Naive thymus-derived CD4-positive, alpha-beta T cell (primary cell): ENCODE data around the gene LNPK. TPM values are rescaled to one million over a fixed set of nuclear protein-coding genes. Genes with fewer than 3 reads are reported as not detected.

ENCODE experiments used
- ATAC-seq: fragments of 150-1000 bp; cut with Tn5 transposase; 2 replicates; pipeline ENCODE4 v1.10.0; 2021; ENCODE audit warnings: mild to moderate bottlenecking, moderate library complexity
- CTCF ChIA-PET: fragments of 350-600 bp; sonication (Branson Sonifier 250); formaldehyde crosslinking; loops from one replicate; lab custom pipeline; 2021; ENCODE audit warnings: antibody characterized with exemption; lab: Charles Lee
- POLR2A ChIA-PET: fragments of 350-600 bp; sonication (Branson Sonifier 250); formaldehyde crosslinking; loops from one replicate; lab custom pipeline; 2021; ENCODE audit warnings: antibody characterized with exemption, inconsistent platforms; lab: Charles Lee
- DNase-seq, 9 donors: peaks; one replicate each; pipeline versions ENCODE4 v3.0.0 to v3.0.0-alpha.2; 2020 to 2022; ENCODE audit warnings: mixed read lengths in 1 of 9
- H3K27ac ChIP-seq: one replicate; pipeline ENCODE4 v1.7.0; 2013; ENCODE audit warnings: mild to moderate bottlenecking, low read depth, low read length, moderate library complexity
- H3K27me3 ChIP-seq, 2 donors: one replicate each; pipeline ENCODE4 v1.7.0; 2013; ENCODE audit warnings: low read length in 2 of 2, mild to moderate bottlenecking in 2 of 2, moderate library complexity in 2 of 2; ENCODE audit not compliant: control insufficient read depth in 2 of 2, insufficient read depth in 2 of 2
- H3K36me3 ChIP-seq, 3 experiments: 1 replicate in 2 of 3; 2 replicates in 1 of 3; pipeline ENCODE4 v1.7.0; 2013; ENCODE audit warnings: low read length in 3 of 3, mild to moderate bottlenecking in 3 of 3, moderate library complexity in 1 of 3; ENCODE audit not compliant: insufficient read depth in 3 of 3, control insufficient read depth in 2 of 3
- H3K4me1 ChIP-seq, 2 donors: one replicate each; pipeline ENCODE4 v1.7.0; 2013; ENCODE audit warnings: low read length in 2 of 2, mild to moderate bottlenecking in 2 of 2, moderate library complexity in 1 of 2; ENCODE audit not compliant: control insufficient read depth in 2 of 2, insufficient read depth in 2 of 2
- H3K4me3 ChIP-seq: 2 replicates; pipeline ENCODE4 v1.7.0; 2013; ENCODE audit warnings: mild to moderate bottlenecking, low read length
- H3K9me3 ChIP-seq, 3 experiments: 1 replicate in 2 of 3; 2 replicates in 1 of 3; pipeline ENCODE4 v1.7.0; 2013; ENCODE audit warnings: low read length in 3 of 3; ENCODE audit not compliant: control insufficient read depth in 2 of 3
- H3K27ac Mint-ChIP-seq, 9 donors: one replicate each; pipeline ENCODE4 v1.8.0; 2020 to 2022; ENCODE audit warnings: mixed read lengths in 9 of 9, mild to moderate bottlenecking in 8 of 9, moderate library complexity in 5 of 9, inconsistent platforms in 2 of 9
- H3K27me3 Mint-ChIP-seq, 5 donors: one replicate each; pipeline ENCODE4 v1.8.0; 2021 to 2022; ENCODE audit warnings: mixed read lengths in 5 of 5, mild to moderate bottlenecking in 1 of 5
- H3K36me3 Mint-ChIP-seq, 5 donors: one replicate each; pipeline ENCODE4 v1.8.0; 2020 to 2022; ENCODE audit warnings: mixed read lengths in 5 of 5, mild to moderate bottlenecking in 3 of 5, inconsistent platforms in 1 of 5
- H3K4me1 Mint-ChIP-seq, 7 donors: one replicate each; pipeline ENCODE4 v1.8.0; 2020 to 2022; ENCODE audit warnings: mixed read lengths in 7 of 7, mild to moderate bottlenecking in 3 of 7, inconsistent platforms in 1 of 7
- H3K4me3 Mint-ChIP-seq, 10 donors: one replicate each; pipeline ENCODE4 v1.8.0; 2020 to 2022; ENCODE audit warnings: mild to moderate bottlenecking in 10 of 10, mixed read lengths in 10 of 10, moderate library complexity in 6 of 10, inconsistent platforms in 2 of 10
- H3K9me3 Mint-ChIP-seq, 11 donors: one replicate each; pipeline ENCODE4 v1.8.0; 2020 to 2022; ENCODE audit warnings: mixed read lengths in 11 of 11, mild to moderate bottlenecking in 4 of 11, inconsistent platforms in 1 of 11, moderate library complexity in 1 of 11
- intact Hi-C, 2 donors: fragments of 100-400 bp; cut with micrococcal nuclease; formaldehyde crosslinking; loops; one replicate each; pipeline ENCODE4 v1.15.1; 2023
- polyA plus RNA-seq, 2 donors: library from polyadenylated mRNA; unstranded; fragments of 300-500 nt; fragmentation: Illumina TruSeq; gene quantifications; one replicate each; pipeline ENCODE4 v1.2.3, GENCODE V29; 2021
- total RNA-seq, 6 experiments: library from RNA in 5 of 6; stranded (reverse) in 5 of 6; gene quantifications; 1 replicate in 5 of 6; 2 replicates in 1 of 6; pipeline ENCODE4 v1.2.3 and lab custom pipeline; 2021 to 2026

LNPK gene
- total and polyA plus RNA-seq, 7 experiments from 2014 or later: 13.7 to 36.8 (median 24.0) TPM

DNA sequence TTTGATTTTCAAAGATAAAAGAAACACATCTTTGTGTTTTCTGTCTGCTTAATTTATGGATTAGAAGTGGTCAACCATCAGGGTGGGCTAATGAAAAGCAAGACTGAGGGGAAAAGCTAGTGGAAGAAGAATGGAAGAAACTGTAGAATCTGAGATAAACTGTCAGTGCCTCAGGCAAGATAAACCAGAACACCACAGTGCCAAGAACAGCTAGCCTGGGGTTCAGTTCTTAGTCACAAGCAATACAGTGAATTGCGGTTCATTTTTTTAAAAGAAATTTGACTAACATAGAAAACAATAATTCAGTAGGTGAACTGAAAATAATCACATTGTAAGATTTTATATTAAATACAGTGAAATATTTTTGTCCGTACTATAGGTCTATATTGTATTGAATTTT, 22.0 kb upstream of the LNPK start:
- Histone ChIP-seq H3K4me3 (no peak overlapping the region), H3K27me3 (peaks cover 0 to 4% of the 10 kb centered on the region in 2 donors), H3K27ac (no peak overlapping the region), H3K4me1 (no peaks in the 10 kb centered on the region), H3K36me3 (no peaks in the 10 kb centered on the region), H3K9me3 (no peaks in the 10 kb centered on the region)
- intact Hi-C loops: no loop called here
- H3K4me3 Mint-ChIP-seq: no peak overlapping the region
- H3K27me3 Mint-ChIP-seq: peaks cover 34 to 55% (median 47%) of the 10 kb centered on the region in 5 donors
- peaks cover 0 to 4% (median 0%) of the 10 kb centered on the region in 11 donors for H3K9me3 Mint-ChIP-seq
- ATAC-seq (no peak), DNase-seq (no peak)
- peaks cover 0 to 4% (median 0%) of the 10 kb centered on the region in 5 donors for H3K36me3 Mint-ChIP-seq
- no peaks in the 10 kb centered on the region for H3K4me1 Mint-ChIP-seq
- POLR2A ChIA-PET: no interaction called here
- CTCF ChIA-PET: no interaction called here
- H3K27ac Mint-ChIP-seq: no peak overlapping the region

- no peak for DNase-seq
- H3K4me1 Mint-ChIP-seq: no peaks in the 10 kb centered on the region
- H3K27ac Mint-ChIP-seq: no peak overlapping the region
- peaks cover 24 to 55% (median 36%) of the 10 kb centered on the region in 5 donors for H3K27me3 Mint-ChIP-seq
- ChIA-PET CTCF (no interaction called here), POLR2A (no interaction called here)
- intact Hi-C loops: no loop called here
- no peaks in the 10 kb centered on the region for H3K36me3 ChIP-seq
- no peak for ATAC-seq
- no peak overlapping the region for H3K27ac ChIP-seq
- peaks cover 0 to 4% (median 0%) of the 10 kb centered on the region in 11 donors for H3K9me3 Mint-ChIP-seq
- H3K4me3 ChIP-seq: no peak overlapping the region
- no peak overlapping the region for H3K4me3 Mint-ChIP-seq
- no peaks in the 10 kb centered on the region for H3K9me3 ChIP-seq
- no peaks in the 10 kb centered on the region for H3K4me1 ChIP-seq
- H3K36me3 Mint-ChIP-seq: peaks cover 0 to 4% (median 0%) of the 10 kb centered on the region in 5 donors
- H3K27me3 ChIP-seq: peaks cover 0 to 4% of the 10 kb centered on the region in 2 donors
Observed at GRCh38 chr2:176022048-176022447, 20.0 kb upstream of the LNPK start.

DNA sequence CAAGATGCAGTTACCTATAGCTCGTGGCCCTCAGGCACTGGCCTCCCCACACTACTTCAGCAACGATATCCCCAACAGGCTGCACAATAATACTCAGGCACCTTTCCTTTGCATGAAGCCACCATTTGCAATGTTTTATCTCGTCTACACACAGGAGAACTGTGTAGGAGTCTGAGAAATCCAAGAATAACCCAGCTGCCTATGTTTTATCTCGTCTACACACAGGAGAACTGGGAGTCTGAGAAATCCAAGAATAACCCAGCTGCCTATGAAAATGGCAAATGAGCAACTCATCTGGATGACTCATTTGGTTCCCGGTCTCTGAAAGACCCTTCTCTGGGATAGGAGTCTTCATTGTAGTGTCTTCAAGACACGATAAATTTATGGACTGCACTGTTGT, 18.3 kb upstream of the LNPK start:
- CTCF ChIA-PET: interaction anchor here (0.7 kb wide), 1 partner anchor 851 kb away, joined by 4 read pairs; no protein-coding TSS in a partner anchor
- ATAC-seq: no peak

GRCh38 chr2:176018708-176019107, 16.6 kb upstream of the LNPK start:
- no peak for ATAC-seq
- H3K36me3 ChIP-seq: no peaks in the 10 kb centered on the region

More for the DNA sequence above, 18.3 kb upstream of the LNPK start:
- intact Hi-C loops: no loop called here
- Mint-ChIP-seq H3K4me1 (no peaks in the 10 kb centered on the region), H3K27ac (no peak overlapping the region), H3K4me3 (no peak overlapping the region), H3K9me3 (peaks cover 0 to 5% (median 0%) of the 10 kb centered on the region in 11 donors), H3K36me3 (peaks cover 0 to 10% (median 0%) of the 10 kb centered on the region in 5 donors), H3K27me3 (peaks cover 19 to 59% (median 36%) of the 10 kb centered on the region in 5 donors)
- Histone ChIP-seq H3K9me3 (no peaks in the 10 kb centered on the region), H3K4me1 (no peaks in the 10 kb centered on the region), H3K36me3 (no peaks in the 10 kb centered on the region), H3K4me3 (no peak overlapping the region), H3K27ac (no peak overlapping the region), H3K27me3 (peaks cover 0 to 4% of the 10 kb centered on the region in 2 donors)
- POLR2A ChIA-PET: no interaction called here
- DNase-seq: no peak

GRCh38 chr2:176009445-176009844, 7.4 kb upstream of the LNPK start:
- ChIA-PET POLR2A (no interaction called here), CTCF (interaction anchor here (1.1 kb wide), 1 partner anchor 8 kb away, joined by 4 read pairs; no protein-coding TSS in a partner anchor)
- H3K9me3 ChIP-seq: no peaks in the 10 kb centered on the region
- intact Hi-C loops: loop anchor here in 1 of 2 donors (10.0 kb wide), 1 partner anchor 1255 kb away; the partner anchor contains the start of gene NFE2L2
- H3K27me3 ChIP-seq: no peaks in the 10 kb centered on the region
- Mint-ChIP-seq H3K4me3 (no peak overlapping the region), H3K4me1 (peaks cover 0 to 2% (median 0%) of the 10 kb centered on the region in 7 donors), H3K27ac (no peak overlapping the region), H3K9me3 (peaks cover 0 to 3% (median 0%) of the 10 kb centered on the region in 11 donors), H3K36me3 (peaks cover 0 to under 1% (median 0%) of the 10 kb centered on the region in 5 donors), H3K27me3 (peaks cover 12 to 44% (median 26%) of the 10 kb centered on the region in 5 donors)
- no peak overlapping the region for H3K27ac ChIP-seq
- no peak for ATAC-seq
- H3K4me3 ChIP-seq: no peak overlapping the region
- no peak for DNase-seq
- no peaks in the 10 kb centered on the region for H3K4me1 ChIP-seq
- no peaks in the 10 kb centered on the region for H3K36me3 ChIP-seq

More at GRCh38 chr2:176018708-176019107, 16.6 kb upstream of the LNPK start:
- Histone ChIP-seq H3K9me3 (no peaks in the 10 kb centered on the region), H3K4me1 (no peaks in the 10 kb centered on the region), H3K4me3 (no peak overlapping the region), H3K27ac (no peak overlapping the region), H3K27me3 (no peaks in the 10 kb centered on the region)
- ChIA-PET CTCF (no interaction called here), POLR2A (no interaction called here)
- H3K27me3 Mint-ChIP-seq: peaks cover 7 to 55% (median 37%) of the 10 kb centered on the region in 5 donors
- peaks cover 0 to 5% (median 2%) of the 10 kb centered on the region in 11 donors for H3K9me3 Mint-ChIP-seq
- no peaks in the 10 kb centered on the region for H3K4me1 Mint-ChIP-seq
- no peak overlapping the region for H3K4me3 Mint-ChIP-seq
- DNase-seq: no peak
- intact Hi-C loops: no loop called here
- H3K36me3 Mint-ChIP-seq: peaks cover 0 to 10% (median 4%) of the 10 kb centered on the region in 5 donors
- no peak overlapping the region for H3K27ac Mint-ChIP-seq

- DNase-seq (no peak), ATAC-seq (no peak)
- peaks cover 0 to 3% (median 0%) of the 10 kb centered on the region in 5 donors for H3K36me3 Mint-ChIP-seq
- H3K27me3 Mint-ChIP-seq: peaks cover 4 to 26% (median 13%) of the 10 kb centered on the region in 5 donors
- H3K4me1 ChIP-seq: peaks cover 11 to 16% of the 10 kb centered on the region in 2 donors
- H3K27ac Mint-ChIP-seq: no peak overlapping the region
- H3K27ac ChIP-seq: no peak overlapping the region
- ChIA-PET POLR2A (no interaction called here), CTCF (no interaction called here)
- peaks cover 13 to 24% (median 23%) of the 10 kb centered on the region in 7 donors for H3K4me1 Mint-ChIP-seq
- H3K4me3 ChIP-seq: no peak overlapping the region
- no peak overlapping the region for H3K4me3 Mint-ChIP-seq
- no peaks in the 10 kb centered on the region for H3K36me3 ChIP-seq
- intact Hi-C loops: loop anchor here (5.0 to 10.0 kb wide), 5 partner anchors 122 to 1758 kb away; partner anchors contain the start of genes OLA1 (in 2 of the 2), ATP5MC3 (in 1 of the 2), HOXD8 (in 1 of the 2) and NFE2L2 (in 1 of the 2)
- peaks cover 0 to 2% (median 0%) of the 10 kb centered on the region in 11 donors for H3K9me3 Mint-ChIP-seq
- no peaks in the 10 kb centered on the region for H3K9me3 ChIP-seq
- no peaks in the 10 kb centered on the region for H3K27me3 ChIP-seq
Observed at GRCh38 chr2:176004934-176005333, 2.9 kb upstream of the LNPK start.
